Aorta (tissue), 5 donors: ENCODE results near the gene RAB22A. TPM values are rescaled to one million over a fixed set of nuclear protein-coding genes. Genes with fewer than 3 reads are reported as not detected.

ENCODE experiments used
- ATAC-seq: fragments of 200-7000 bp; cut with Tn5 transposase; one replicate; pipeline ENCODE4 v1.9.1; 2022; ENCODE audit warnings: moderate library complexity; ENCODE audit not compliant: low FRiP score
- DNase-seq, 2 donors: peaks; one replicate each; pipeline ENCODE4 v3.0.0-alpha.2; 2020
- H3K27ac ChIP-seq, 2 donors: one replicate each; pipeline ENCODE4 v1.5.1; 2013; ENCODE audit warnings: low read length in 2 of 2, mild to moderate bottlenecking in 2 of 2, moderate library complexity in 2 of 2, control low read depth in 1 of 2, inconsistent platforms in 1 of 2, low read depth in 1 of 2
- H3K27me3 ChIP-seq, 2 donors: one replicate each; pipeline ENCODE4 v1.6.1; 2013; ENCODE audit warnings: control low read depth in 1 of 2, low read length in 1 of 2, mild to moderate bottlenecking in 1 of 2, moderate library complexity in 1 of 2; ENCODE audit not compliant: insufficient read depth in 2 of 2, control insufficient read depth in 1 of 2
- H3K36me3 ChIP-seq, 2 donors: one replicate each; pipeline ENCODE4 v1.6.1; 2013; ENCODE audit warnings: control low read depth in 1 of 2, low read length in 1 of 2, mild to moderate bottlenecking in 1 of 2; ENCODE audit not compliant: insufficient read depth in 2 of 2, control insufficient read depth in 1 of 2
- H3K4me1 ChIP-seq, 2 donors: one replicate each; pipeline ENCODE4 v1.6.1; 2013; ENCODE audit warnings: low read length in 2 of 2, control low read depth in 1 of 2, mild to moderate bottlenecking in 1 of 2, moderate library complexity in 1 of 2; ENCODE audit not compliant: insufficient read depth in 2 of 2, control insufficient read depth in 1 of 2
- H3K4me3 ChIP-seq, 2 donors: one replicate each; pipeline ENCODE4 v1.5.1; 2013; ENCODE audit warnings: low read length in 2 of 2, control low read depth in 1 of 2, mild to moderate bottlenecking in 1 of 2
- H3K9me3 ChIP-seq: one replicate; pipeline ENCODE4 v1.6.1; 2013; ENCODE audit warnings: mild to moderate bottlenecking, low read length; ENCODE audit not compliant: control insufficient read depth
- WGBS, 2 donors: extraction: QIAGEN DNeasy Blood & Tissue Kit; methylation state at CpG; one replicate each; pipeline ENCODE4 v1.1.7; 2013; 5-methylcytosine and 5-hydroxymethylcytosine counted together
- intact Hi-C, 2 donors: fragments of 100-400 bp; cut with DNase I; formaldehyde crosslinking; loops; one replicate each; pipeline versions ENCODE4 v1.14.2 to v1.15.0; 2022
- polyA plus RNA-seq, 2 donors: library from polyadenylated mRNA; stranded (reverse); fragments of 200-250 nt; gene quantifications; one replicate each; pipeline ENCODE4 v1.2.3, GENCODE V29; 2013
- total RNA-seq, 2 donors: library from RNA; stranded (reverse); fragmentation: NEBNext Ultra II Directional; extraction: Animal tissue kit (Norgen Biotek cat#: 25700); gene quantifications; one replicate each; pipeline ENCODE4 v1.2.1, GENCODE V29; 2021
- donor health status: healthy with polysubstance abuse.
- donor health status: Bipolar disorder and iron deficiency.
- donor health status: DM: no; HTN: no; CAD: no.
- donor health status: DM: no; HTN: no; CAD: no.
- donor health status: DM: yes; HTN: yes; CAD: no.

Gene RAB22A
- total and polyA plus RNA-seq, 4 donors, result 7.3 to 26.8 (median 17.4) TPM

DNA sequence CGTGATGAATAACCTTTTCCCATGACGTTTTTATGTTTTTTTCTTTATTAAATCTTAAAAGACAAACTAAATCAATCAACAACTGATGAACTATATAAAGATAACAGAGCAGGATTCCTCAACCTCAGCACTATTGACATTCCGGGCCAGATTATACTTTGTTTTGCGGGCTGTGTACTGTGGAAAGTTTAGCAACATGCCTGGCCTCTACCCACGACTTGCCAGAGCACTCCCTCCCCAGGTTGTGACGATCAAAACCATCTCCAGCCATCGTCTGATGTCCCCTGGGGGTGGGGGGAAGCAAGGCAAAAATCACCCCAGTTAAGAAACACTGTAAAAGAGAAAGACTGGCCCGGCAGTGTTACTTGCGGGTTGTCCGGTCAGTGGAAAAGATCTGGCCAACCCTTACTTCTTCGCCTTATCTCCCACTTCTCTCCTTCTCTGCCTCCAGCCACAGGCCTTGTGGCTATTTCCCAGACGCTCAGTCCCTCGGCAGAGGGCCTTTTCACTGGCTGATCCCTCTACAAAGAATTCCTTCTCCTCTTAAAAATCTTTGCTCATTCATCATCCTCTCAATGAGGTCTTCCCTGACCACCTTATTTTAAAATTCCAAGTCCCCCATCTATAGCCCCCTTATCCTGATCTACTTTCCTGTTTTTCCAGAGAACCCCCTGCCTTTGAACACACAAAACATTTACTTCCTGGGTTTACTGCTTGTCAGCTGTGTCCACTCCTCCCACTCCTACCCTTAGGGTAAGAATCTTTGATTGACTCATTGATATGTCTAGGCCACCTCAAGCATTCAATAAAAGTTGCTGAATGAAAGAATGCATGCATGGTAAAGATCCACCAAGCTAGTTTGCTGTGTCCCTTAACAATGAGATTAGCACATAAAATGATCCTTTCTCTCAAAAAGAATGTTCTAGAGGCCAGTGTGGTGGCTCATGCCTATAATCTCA is 14.7 kb upstream of the RAB22A start:
- intact Hi-C loops, result no loop called here
- Histone ChIP-seq H3K9me3 (no peaks in the 10 kb centered on the region), H3K27ac (no peak overlapping the region), H3K27me3 (no peaks in the 10 kb centered on the region), H3K4me3 (no peak overlapping the region), H3K36me3 (no peaks in the 10 kb centered on the region), H3K4me1 (no peaks in the 10 kb centered on the region)
- WGBS, 2 donors, result 77% methylated on average over 13 of the region's 13 CpGs
- ATAC-seq (no peak), DNase-seq (no peak)

DNA sequence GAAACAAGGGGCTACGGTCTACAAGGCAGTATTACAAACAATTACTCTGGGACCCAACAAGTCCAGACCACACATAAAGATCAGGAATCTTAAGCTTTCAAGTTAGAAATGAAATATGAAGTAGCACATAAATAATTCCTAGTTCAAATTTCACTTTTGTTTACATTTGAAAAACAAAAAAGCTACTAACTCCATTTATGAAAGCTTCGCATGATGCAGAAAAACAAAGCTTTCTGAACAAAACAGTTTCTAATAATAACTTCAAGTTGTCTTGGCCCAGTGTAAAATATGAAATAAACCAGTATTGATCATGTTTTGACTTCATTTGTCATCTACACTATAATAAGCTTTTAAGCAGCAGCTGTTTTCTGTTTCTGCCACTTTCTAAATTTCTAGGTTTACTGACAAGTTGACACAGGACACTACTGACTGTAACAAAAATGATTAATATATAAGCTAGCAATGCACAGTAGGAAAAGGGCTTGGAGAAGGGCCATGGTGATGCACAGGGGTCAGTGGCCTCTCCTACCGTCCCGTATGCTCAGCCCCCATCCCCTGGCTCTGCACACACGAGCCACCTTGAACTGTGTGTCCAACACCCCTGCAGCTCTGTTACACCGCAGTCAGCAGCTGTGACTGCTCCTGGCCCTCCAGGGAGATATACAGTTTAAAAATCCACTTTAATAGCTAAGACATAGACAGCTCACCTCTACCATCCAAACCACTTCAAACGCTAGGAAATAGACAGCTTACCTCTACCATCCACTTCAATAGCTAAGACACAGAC is 13.3 kb upstream of the RAB22A start:
- 89 to 91% methylated on average over 7 of the region's 7 CpGs for WGBS, 2 donors
- Histone ChIP-seq H3K27me3 (no peaks in the 10 kb centered on the region), H3K27ac (no peak overlapping the region), H3K4me3 (no peak overlapping the region), H3K9me3 (no peaks in the 10 kb centered on the region), H3K4me1 (no peaks in the 10 kb centered on the region), H3K36me3 (no peaks in the 10 kb centered on the region)
- intact Hi-C loops, result no loop called here
- DNase-seq (no peak), ATAC-seq (no peak)

DNA sequence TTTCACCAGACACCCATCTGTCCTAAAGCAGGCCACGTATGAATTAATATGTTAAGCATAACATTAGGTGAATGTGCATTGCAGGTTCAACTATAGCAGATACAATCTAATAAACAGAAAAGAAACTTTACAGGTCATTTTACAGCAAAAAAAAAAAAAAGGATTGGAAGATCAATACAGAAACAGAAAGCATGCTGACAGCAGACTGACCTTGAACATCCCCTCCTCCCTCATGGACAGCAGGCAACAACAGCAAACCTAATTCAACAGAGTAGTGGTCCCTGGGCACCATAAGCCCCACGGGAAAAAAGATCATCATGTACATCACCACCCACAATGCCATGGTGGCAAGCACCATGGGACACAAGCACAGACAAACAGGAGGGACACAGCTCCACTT is 12.1 kb upstream of the RAB22A start:
- no peaks in the 10 kb centered on the region for H3K27me3 ChIP-seq
- 45 to 72% methylated on average over 2 of the region's 2 CpGs for WGBS, 2 donors

DNA sequence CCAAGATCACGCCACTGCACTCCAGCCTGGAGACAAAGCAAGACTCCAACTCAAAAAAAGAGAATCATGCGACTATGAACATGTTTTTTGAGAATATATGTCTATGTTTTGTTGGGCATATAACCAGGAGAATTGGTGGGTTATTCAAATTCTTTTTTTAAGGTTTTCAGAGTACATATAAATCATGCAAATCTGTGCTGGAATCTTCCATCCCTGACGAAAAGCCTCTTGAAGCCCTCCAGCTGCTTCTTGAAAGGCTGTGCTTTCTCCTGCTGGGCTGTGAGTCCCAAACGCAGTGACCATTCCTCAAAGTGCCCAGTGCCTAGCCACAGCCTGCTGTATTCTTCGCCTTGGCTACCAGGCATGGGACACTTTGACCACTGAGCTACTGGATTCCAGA is 9.2 kb upstream of the RAB22A start:
- no peaks in the 10 kb centered on the region for H3K36me3 ChIP-seq
- intact Hi-C loops, result loop anchor here in 1 of 2 donors (10.0 kb wide), 1 partner anchor 354 kb away; the partner anchor contains the start of gene STX16
- no peaks in the 10 kb centered on the region for H3K9me3 ChIP-seq
- ATAC-seq (no peak), DNase-seq (no peak)
- H3K27ac ChIP-seq, result no peak overlapping the region
- H3K4me1 ChIP-seq, result no peaks in the 10 kb centered on the region
- WGBS, 2 donors, result 75 to 77% methylated on average over 5 of the region's 5 CpGs
- H3K4me3 ChIP-seq, result no peak overlapping the region
- H3K27me3 ChIP-seq, result no peaks in the 10 kb centered on the region

More for the DNA sequence above, 12.1 kb upstream of the RAB22A start:
- no peaks in the 10 kb centered on the region for H3K9me3 ChIP-seq
- ATAC-seq (no peak), DNase-seq (no peak)
- no peaks in the 10 kb centered on the region for H3K36me3 ChIP-seq
- intact Hi-C loops, result no loop called here
- H3K4me1 ChIP-seq, result no peaks in the 10 kb centered on the region
- no peak overlapping the region for H3K4me3 ChIP-seq
- no peak overlapping the region for H3K27ac ChIP-seq

DNA sequence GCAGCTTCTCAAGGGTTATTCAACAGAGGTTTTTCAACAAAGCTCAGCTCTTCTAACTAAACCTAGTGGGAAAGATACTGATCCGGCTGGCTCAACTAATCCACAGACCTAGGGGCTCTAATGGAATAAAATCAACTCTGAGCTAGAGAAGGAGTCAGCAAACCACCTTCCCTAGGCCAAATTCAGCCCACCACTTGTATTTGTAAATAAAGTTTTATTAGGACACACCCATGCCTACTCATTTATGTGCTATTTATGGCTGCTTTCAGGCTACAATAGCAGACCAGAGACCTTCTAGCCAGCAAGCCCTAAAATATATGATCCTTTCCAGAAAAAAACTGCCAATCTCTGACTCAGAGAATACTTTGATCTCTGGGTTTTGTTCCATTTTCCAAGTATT is 6.0 kb upstream of the RAB22A start:
- Histone ChIP-seq H3K4me3 (no peak overlapping the region), H3K36me3 (no peaks in the 10 kb centered on the region), H3K27me3 (no peaks in the 10 kb centered on the region), H3K9me3 (no peaks in the 10 kb centered on the region), H3K4me1 (no peaks in the 10 kb centered on the region), H3K27ac (no peak overlapping the region)
- ATAC-seq (no peak), DNase-seq (no peak)
- WGBS, 2 donors, result 94 to 98% methylated on average over 1 of the region's 1 CpG
- intact Hi-C loops, result loop anchor here in 1 of 2 donors (10.0 kb wide), 1 partner anchor 351 kb away; the partner anchor contains the start of gene STX16

DNA sequence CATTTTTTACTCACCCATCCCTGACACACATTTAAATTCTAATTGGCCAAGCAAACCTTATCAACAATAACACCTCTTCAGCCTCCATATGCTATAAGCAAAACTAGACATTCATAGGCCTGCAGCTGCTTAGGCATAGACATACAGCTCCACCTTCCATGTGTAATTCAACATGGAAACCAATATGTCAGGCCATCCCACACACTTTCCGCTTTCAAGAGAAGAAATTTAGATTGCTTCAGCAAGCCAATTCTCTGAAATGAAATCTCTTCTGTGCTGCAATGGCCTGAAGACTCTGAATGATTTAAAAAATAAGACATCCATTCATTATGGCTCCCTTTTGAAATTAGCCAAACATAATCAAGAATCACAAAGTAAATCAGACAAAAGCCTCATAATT is 4.5 kb upstream of the RAB22A start:
- ATAC-seq (no peak), DNase-seq (no peak)
- Histone ChIP-seq H3K36me3 (no peaks in the 10 kb centered on the region), H3K27ac (no peak overlapping the region), H3K9me3 (no peaks in the 10 kb centered on the region), H3K4me3 (no peak overlapping the region), H3K4me1 (no peaks in the 10 kb centered on the region), H3K27me3 (no peaks in the 10 kb centered on the region)
- WGBS, 2 donors, result 98% methylated on average over 1 of the region's 1 CpG
- intact Hi-C loops, result loop anchor here (5.0 to 10.0 kb wide), 2 partner anchors 350 to 387 kb away; partner anchors contain the start of genes NPEPL1 (in 1 of the 2) and STX16 (in 1 of the 2)

DNA sequence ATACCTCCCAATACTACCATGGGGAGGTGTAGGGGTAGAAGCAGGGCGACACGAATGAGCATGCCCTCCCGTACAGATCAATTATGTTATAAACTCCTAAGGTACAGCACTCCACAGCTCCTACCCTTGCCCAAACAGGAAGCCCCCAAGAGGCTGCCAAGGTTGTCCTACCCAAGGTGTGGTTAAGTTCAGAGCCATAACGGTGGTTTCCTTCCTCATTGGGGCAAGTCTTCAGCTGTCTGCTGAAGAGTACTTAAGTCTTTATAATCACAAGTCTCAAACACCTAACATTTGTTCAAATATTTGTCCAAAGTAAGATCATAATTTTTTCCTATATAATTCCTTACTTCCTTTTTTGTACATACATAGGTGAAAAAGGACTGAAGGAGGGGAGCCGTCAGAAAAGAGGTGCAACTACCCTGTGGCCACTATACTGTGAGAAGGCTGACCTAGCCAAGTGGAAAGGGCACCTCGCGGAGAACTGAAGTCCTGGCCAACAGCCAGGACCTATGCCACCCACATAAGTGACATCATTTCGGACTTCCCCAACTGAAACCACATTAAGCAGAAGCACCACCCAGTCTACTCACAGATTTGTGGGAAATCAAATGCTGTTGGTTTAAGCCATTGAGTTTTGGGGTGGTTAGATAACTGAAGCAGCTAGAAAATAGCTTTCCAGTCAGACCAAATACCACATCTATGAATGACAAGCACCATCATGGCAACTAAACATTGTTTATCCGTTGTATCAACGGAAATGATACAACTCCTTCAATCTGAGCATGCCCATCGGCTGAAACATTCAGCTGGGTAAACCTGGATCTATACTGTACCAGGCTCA is 2.9 kb upstream of the RAB22A start:
- H3K27ac ChIP-seq, result no peak overlapping the region
- no peak overlapping the region for H3K4me3 ChIP-seq
- DNase-seq (peak in 1 of 2 donors; percentile 68), ATAC-seq (no peak)
- no peaks in the 10 kb centered on the region for H3K36me3 ChIP-seq
- no peaks in the 10 kb centered on the region for H3K27me3 ChIP-seq
- H3K4me1 ChIP-seq, result no peaks in the 10 kb centered on the region
- H3K9me3 ChIP-seq, result no peaks in the 10 kb centered on the region
- WGBS, 2 donors, result 73% methylated on average over 11 of the region's 11 CpGs
- intact Hi-C loops, result loop anchor here (5.0 to 10.0 kb wide), 2 partner anchors 348 to 386 kb away; partner anchors contain the start of genes NPEPL1 (in 1 of the 2) and STX16 (in 1 of the 2)

DNA sequence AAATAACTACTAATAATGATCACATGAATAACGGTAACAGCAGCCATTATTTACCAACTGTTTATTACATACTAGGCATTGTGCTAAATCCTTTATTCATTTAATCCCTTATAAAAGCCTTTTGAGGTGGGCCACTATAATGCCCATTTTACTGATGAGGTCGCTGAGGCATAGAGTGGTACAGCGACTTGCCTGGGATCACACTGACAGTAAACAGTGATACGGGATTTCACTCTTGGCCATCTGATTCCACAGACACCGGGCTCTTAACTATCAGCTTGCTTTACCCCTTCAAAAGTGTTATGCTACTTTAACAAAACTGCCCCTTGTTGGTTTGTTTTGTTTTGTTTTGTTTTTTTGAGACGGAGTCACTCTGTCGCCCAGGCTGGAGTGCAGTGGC is 2.2 kb upstream of the RAB22A start:
- Histone ChIP-seq H3K27me3 (no peaks in the 10 kb centered on the region), H3K9me3 (no peaks in the 10 kb centered on the region), H3K4me3 (no peak overlapping the region), H3K4me1 (no peaks in the 10 kb centered on the region), H3K36me3 (no peaks in the 10 kb centered on the region), H3K27ac (no peak overlapping the region)
- DNase-seq, result no peak
- intact Hi-C loops, result loop anchor here (5.0 to 10.0 kb wide), 2 partner anchors 348 to 385 kb away; partner anchors contain the start of genes NPEPL1 (in 1 of the 2) and STX16 (in 1 of the 2)
- no peak for ATAC-seq
- 93% methylated on average over 7 of the region's 7 CpGs for WGBS, 2 donors
